ENCODE results near the gene RARA. TPM values are rescaled to one million over a fixed set of nuclear protein-coding genes. Genes with fewer than 3 reads are reported as not detected.
A peak's percentile ranks its signal among the peaks of the same experiment; 100 is the strongest.
"Not testable (repeated sequence)": the region's sequence is repeated elsewhere in the genome, so short reads cannot be mapped to it uniquely, and the experiment has no call there.

Gene RARA
- total RNA-seq, 2 donors from 2014 or later, result 46.8 to 73.4 TPM

DNA sequence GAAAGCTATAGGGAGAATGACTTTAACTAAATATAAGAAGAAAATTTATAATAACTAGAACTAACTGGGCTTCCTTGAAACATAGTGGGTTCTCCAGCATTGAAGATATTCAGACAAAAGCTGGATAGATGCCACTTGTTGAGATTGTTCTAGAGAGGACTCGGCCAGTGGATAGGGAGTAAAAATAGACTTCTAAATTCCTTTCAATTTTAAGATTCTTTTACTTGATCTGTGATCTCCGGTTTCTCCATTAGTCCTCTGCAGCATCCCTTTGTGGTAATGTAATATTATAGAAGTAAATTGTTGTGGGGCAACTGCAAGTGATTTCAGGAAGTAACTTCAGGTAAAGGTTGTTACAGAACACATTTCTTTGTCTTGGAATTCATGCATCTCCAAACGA, 10.3 kb upstream of the RARA start:
- ATAC-seq (ENCODE audit: insufficient number of reproducible peaks, low FRiP score, low read depth), result no peak
- H3K4me1 ChIP-seq (ENCODE audit: control insufficient read depth in 1 of 2, low read depth in 2 of 2), result peaks cover 3 to 8% of the 10 kb centered on the region in 2 donors
- no peaks in the 10 kb centered on the region for H3K9me3 ChIP-seq
- DNase-seq (ENCODE audit: low spot score), result no peak
- no peaks in the 10 kb centered on the region for H3K27me3 ChIP-seq (replicated peaks; ENCODE audit: insufficient read depth)
- H3K27ac ChIP-seq, result no peak overlapping the region
- H3K36me3 ChIP-seq, result no peaks in the 10 kb centered on the region
- TF ChIP-seq, protein P1, sequence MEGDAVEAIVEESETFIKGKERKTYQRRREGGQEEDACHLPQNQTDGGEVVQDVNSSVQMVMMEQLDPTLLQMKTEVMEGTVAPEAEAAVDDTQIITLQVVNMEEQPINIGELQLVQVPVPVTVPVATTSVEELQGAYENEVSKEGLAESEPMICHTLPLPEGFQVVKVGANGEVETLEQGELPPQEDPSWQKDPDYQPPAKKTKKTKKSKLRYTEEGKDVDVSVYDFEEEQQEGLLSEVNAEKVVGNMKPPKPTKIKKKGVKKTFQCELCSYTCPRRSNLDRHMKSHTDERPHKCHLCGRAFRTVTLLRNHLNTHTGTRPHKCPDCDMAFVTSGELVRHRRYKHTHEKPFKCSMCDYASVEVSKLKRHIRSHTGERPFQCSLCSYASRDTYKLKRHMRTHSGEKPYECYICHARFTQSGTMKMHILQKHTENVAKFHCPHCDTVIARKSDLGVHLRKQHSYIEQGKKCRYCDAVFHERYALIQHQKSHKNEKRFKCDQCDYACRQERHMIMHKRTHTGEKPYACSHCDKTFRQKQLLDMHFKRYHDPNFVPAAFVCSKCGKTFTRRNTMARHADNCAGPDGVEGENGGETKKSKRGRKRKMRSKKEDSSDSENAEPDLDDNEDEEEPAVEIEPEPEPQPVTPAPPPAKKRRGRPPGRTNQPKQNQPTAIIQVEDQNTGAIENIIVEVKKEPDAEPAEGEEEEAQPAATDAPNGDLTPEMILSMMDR (IDR thresholded peaks at IDR 0.05), result no peak
- H3K4me3 ChIP-seq, result no peak overlapping the region

GRCh38 chr17:40299159-40299757, 9.7 kb upstream of the RARA start:
- not testable (repeated sequence) for H3K27me3 ChIP-seq (replicated peaks; ENCODE audit: insufficient read depth); H3K4me3 ChIP-seq; H3K36me3 ChIP-seq; ATAC-seq (ENCODE audit: insufficient number of reproducible peaks, low FRiP score, low read depth); DNase-seq (ENCODE audit: low spot score); H3K9me3 ChIP-seq
- peaks cover 3 to 13% of the 10 kb centered on the region in 2 donors for H3K4me1 ChIP-seq (ENCODE audit: control insufficient read depth in 1 of 2, low read depth in 2 of 2)
- H3K27ac ChIP-seq, result peak overlapping the region in 1 of 2 donors; percentile 3

- Histone ChIP-seq H3K4me1 (ENCODE audit: control insufficient read depth in 1 of 2, low read depth in 2 of 2) (peaks cover 3 to 15% of the 10 kb centered on the region in 2 donors), H3K27me3 (replicated peaks; ENCODE audit: insufficient read depth) (no peaks in the 10 kb centered on the region), H3K4me3 (no peak overlapping the region), H3K9me3 (no peaks in the 10 kb centered on the region), H3K36me3 (no peaks in the 10 kb centered on the region), H3K27ac (no peak overlapping the region)
- DNase-seq (ENCODE audit: low spot score) (no peak), ATAC-seq (ENCODE audit: insufficient number of reproducible peaks, low FRiP score, low read depth) (no peak)
- TF ChIP-seq, protein P1 (IDR thresholded peaks at IDR 0.05), result no peak
Measured at GRCh38 chr17:40301315-40301714, 7.7 kb upstream of the RARA start.

GRCh38 chr17:40303009-40303657, 5.8 kb upstream of the RARA start:
- Histone ChIP-seq H3K4me3 (no peak overlapping the region), H3K27ac (no peak overlapping the region), H3K27me3 (replicated peaks; ENCODE audit: insufficient read depth) (no peaks in the 10 kb centered on the region), H3K9me3 (no peaks in the 10 kb centered on the region), H3K4me1 (ENCODE audit: control insufficient read depth in 1 of 2, low read depth in 2 of 2) (peaks cover 3 to 23% of the 10 kb centered on the region in 2 donors), H3K36me3 (no peaks in the 10 kb centered on the region)
- peak; percentile 43 for ATAC-seq (ENCODE audit: insufficient number of reproducible peaks, low FRiP score, low read depth)
- TF ChIP-seq, protein P1 (IDR thresholded peaks at IDR 0.05), result peak; percentile 72
- DNase-seq (ENCODE audit: low spot score), result no peak

- DNase-seq (ENCODE audit: low spot score) (no peak), ATAC-seq (ENCODE audit: insufficient number of reproducible peaks, low FRiP score, low read depth) (no peak)
- Histone ChIP-seq H3K27ac (peak overlapping the region in 1 of 2 donors; percentile 14), H3K4me1 (ENCODE audit: control insufficient read depth in 1 of 2, low read depth in 2 of 2) (peaks cover 9 to 31% of the 10 kb centered on the region in 2 donors), H3K9me3 (no peaks in the 10 kb centered on the region), H3K27me3 (replicated peaks; ENCODE audit: insufficient read depth) (no peaks in the 10 kb centered on the region), H3K4me3 (no peak overlapping the region), H3K36me3 (no peaks in the 10 kb centered on the region)
- TF ChIP-seq, protein P1 (IDR thresholded peaks at IDR 0.05), result no peak
Measured at GRCh38 chr17:40303708-40304551, 5.0 kb upstream of the RARA start.

- H3K4me1 ChIP-seq (ENCODE audit: control insufficient read depth in 1 of 2, low read depth in 2 of 2), result peaks cover 10 to 36% of the 10 kb centered on the region in 2 donors
- H3K36me3 ChIP-seq; H3K4me3 ChIP-seq; H3K9me3 ChIP-seq; H3K27ac ChIP-seq; DNase-seq (ENCODE audit: low spot score); H3K27me3 ChIP-seq (replicated peaks; ENCODE audit: insufficient read depth); ATAC-seq (ENCODE audit: insufficient number of reproducible peaks, low FRiP score, low read depth): not testable (repeated sequence)
Measured at GRCh38 chr17:40304552-40304863, 4.5 kb upstream of the RARA start.

GRCh38 chr17:40304866-40305265, 4.1 kb upstream of the RARA start:
- H3K4me3 ChIP-seq; H3K27me3 ChIP-seq (replicated peaks; ENCODE audit: insufficient read depth); H3K9me3 ChIP-seq; DNase-seq (ENCODE audit: low spot score); H3K36me3 ChIP-seq; ATAC-seq (ENCODE audit: insufficient number of reproducible peaks, low FRiP score, low read depth); H3K27ac ChIP-seq: not testable (repeated sequence)
- peaks cover 14 to 40% of the 10 kb centered on the region in 2 donors for H3K4me1 ChIP-seq (ENCODE audit: control insufficient read depth in 1 of 2, low read depth in 2 of 2)

Measured in thoracic aorta (tissue), 2 donors.